Calu3 (cell line): ENCODE data around the gene CRIM1. TPM values are rescaled to one million over a fixed set of nuclear protein-coding genes. Genes with fewer than 3 reads are reported as not detected.

ENCODE experiments used
- BruUV-seq: library from RNA; stranded (reverse); fragments of 400-500 nt; replicated peaks from 2 replicates; lab custom pipeline; 2021; lab: Mats Ljungman, UMichigan
- CTCF ChIA-PET: fragments of 300-600 bp; sonication (Branson Sonifier 250); formaldehyde crosslinking; loops from one replicate; lab custom pipeline; 2022; ENCODE audit warnings: antibody characterized with exemption; lab: Charles Lee
- DNase-seq: peaks from one replicate; pipeline ENCODE4 v3.0.0; 2022
- H3K27ac Mint-ChIP-seq: one replicate; pipeline ENCODE4 v1.8.0; 2022; ENCODE audit warnings: mixed read lengths; ENCODE audit not compliant: unreplicated experiment
- H3K27me3 Mint-ChIP-seq: one replicate; pipeline ENCODE4 v1.8.0; 2022; ENCODE audit warnings: mixed read lengths; ENCODE audit not compliant: unreplicated experiment
- H3K36me3 Mint-ChIP-seq: one replicate; pipeline ENCODE4 v1.8.0; 2022; ENCODE audit warnings: mild to moderate bottlenecking, moderate library complexity, mixed read lengths; ENCODE audit not compliant: insufficient read depth, unreplicated experiment
- H3K4me1 Mint-ChIP-seq: one replicate; pipeline ENCODE4 v1.8.0; 2022; ENCODE audit warnings: mild to moderate bottlenecking, low read depth, mixed read lengths; ENCODE audit not compliant: unreplicated experiment
- H3K4me3 Mint-ChIP-seq: one replicate; pipeline ENCODE4 v1.8.0; 2022; ENCODE audit warnings: mild to moderate bottlenecking, low read depth, moderate library complexity, mixed read lengths; ENCODE audit not compliant: unreplicated experiment
- H3K9me3 Mint-ChIP-seq: one replicate; pipeline ENCODE4 v1.8.0; 2022; ENCODE audit warnings: low read depth, mixed read lengths; ENCODE audit not compliant: unreplicated experiment
- intact Hi-C: fragments of 100-400 bp; cut with micrococcal nuclease; formaldehyde crosslinking; loops from one replicate; pipeline ENCODE4 v1.10.0; 2022; ENCODE audit not compliant: unreplicated experiment
- total RNA-seq: library from RNA; stranded (reverse); gene quantifications from 2 replicates; pipeline ENCODE4 v1.2.3, GENCODE V29; 2022
- TF ChIP-seq, protein P1 (sequence below): fragments of 200-600 bp; IDR thresholded peaks from one replicate; pipeline ENCODE4 v1.8.0; 2022; ENCODE audit warnings: antibody characterized with exemption; ENCODE audit not compliant: unreplicated experiment

Gene CRIM1
- total RNA-seq, 1 experiment from 2014 or later = 57.6 TPM

DNA sequence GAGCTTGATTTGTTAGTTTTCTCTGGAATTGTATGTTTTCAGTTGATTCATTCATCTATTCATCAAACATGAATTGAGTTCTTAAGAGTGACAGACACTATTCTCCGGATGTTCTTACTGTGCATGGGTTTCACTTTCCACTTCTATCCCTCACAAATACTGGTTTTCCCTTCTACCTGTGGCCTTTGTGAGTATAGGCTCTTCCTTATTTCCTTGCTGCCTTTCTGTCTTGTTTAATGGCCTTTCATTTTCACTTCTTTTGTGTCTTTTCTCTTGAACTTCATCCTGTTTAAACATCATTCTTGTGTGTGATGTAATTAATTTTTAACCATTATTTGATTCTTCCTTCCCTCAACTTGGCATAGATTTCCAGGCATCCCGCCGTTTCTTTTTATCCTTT lies 90.7 kb downstream of the CRIM1 start:
- peaks cover 35% of the 10 kb centered on the region for H3K4me1 Mint-ChIP-seq
- H3K36me3 Mint-ChIP-seq = peaks cover 10% of the 10 kb centered on the region
- H3K27ac Mint-ChIP-seq = no peak overlapping the region
- TF ChIP-seq, protein P1, sequence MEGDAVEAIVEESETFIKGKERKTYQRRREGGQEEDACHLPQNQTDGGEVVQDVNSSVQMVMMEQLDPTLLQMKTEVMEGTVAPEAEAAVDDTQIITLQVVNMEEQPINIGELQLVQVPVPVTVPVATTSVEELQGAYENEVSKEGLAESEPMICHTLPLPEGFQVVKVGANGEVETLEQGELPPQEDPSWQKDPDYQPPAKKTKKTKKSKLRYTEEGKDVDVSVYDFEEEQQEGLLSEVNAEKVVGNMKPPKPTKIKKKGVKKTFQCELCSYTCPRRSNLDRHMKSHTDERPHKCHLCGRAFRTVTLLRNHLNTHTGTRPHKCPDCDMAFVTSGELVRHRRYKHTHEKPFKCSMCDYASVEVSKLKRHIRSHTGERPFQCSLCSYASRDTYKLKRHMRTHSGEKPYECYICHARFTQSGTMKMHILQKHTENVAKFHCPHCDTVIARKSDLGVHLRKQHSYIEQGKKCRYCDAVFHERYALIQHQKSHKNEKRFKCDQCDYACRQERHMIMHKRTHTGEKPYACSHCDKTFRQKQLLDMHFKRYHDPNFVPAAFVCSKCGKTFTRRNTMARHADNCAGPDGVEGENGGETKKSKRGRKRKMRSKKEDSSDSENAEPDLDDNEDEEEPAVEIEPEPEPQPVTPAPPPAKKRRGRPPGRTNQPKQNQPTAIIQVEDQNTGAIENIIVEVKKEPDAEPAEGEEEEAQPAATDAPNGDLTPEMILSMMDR = no peak
- H3K27me3 Mint-ChIP-seq = no peaks in the 10 kb centered on the region
- no peak for DNase-seq
- intact Hi-C loops = no loop called here
- CTCF ChIA-PET = interaction anchor here (0.6 kb wide), 1 partner anchor 82 kb away, joined by 3 read pairs; no protein-coding TSS in a partner anchor
- BruUV-seq = no TSS peak
- no peaks in the 10 kb centered on the region for H3K9me3 Mint-ChIP-seq
- no peak overlapping the region for H3K4me3 Mint-ChIP-seq

DNA sequence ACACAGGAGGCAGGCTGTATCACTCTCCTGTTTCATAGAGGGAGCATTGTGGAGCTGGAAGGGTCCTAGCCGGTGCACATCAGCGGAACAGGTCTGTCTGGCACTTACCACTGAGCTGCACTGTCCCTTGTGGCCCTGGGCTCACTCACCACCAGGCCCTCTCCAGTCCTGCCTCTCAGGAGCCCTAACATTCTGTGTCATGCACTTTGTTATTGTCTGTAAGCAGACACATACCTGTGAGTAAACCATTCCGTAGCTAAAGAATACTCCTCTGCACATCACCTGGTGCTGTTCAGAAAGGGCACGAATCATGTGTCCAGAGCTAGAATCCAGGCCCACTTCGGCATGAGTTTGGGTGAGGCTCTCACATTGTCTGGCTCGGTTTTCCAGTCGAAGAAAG lies 93.6 kb downstream of the CRIM1 start:
- Mint-ChIP-seq H3K27ac (no peak overlapping the region), H3K27me3 (no peaks in the 10 kb centered on the region), H3K4me1 (peaks cover 35% of the 10 kb centered on the region), H3K4me3 (no peak overlapping the region), H3K36me3 (no peaks in the 10 kb centered on the region), H3K9me3 (no peaks in the 10 kb centered on the region)
- BruUV-seq = no TSS peak
- intact Hi-C loops = no loop called here
- CTCF ChIA-PET = interaction anchor here (0.5 to 1.0 kb wide), 2 partner anchors 37 to 167 kb away, joined by 3 to 5 read pairs; no protein-coding TSS in a partner anchor
- TF ChIP-seq, protein P1 = no peak
- no peak for DNase-seq

DNA sequence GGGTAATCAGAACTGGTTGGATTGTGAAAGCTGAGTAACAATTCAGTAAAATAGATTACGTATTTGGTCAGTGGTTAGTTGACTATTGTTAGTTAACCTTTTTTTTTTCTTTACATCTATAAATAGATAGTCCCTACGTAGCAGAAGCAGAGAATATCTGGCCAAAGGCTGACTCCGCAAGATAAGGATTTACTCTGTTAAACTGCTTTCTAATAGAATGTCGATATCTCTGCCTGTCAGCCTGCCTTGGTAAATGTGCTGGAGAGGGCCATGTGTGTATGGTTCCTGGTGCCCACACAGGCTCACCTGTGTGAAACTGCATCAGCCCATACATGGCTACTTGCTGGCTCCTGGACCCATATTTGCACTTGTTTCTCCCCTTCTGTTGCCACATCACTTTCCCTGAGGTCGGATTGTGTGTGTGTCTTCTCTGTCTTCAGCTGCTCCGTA lies 94.4 kb downstream of the CRIM1 start:
- TF ChIP-seq, protein P1 = no peak
- peaks cover 34% of the 10 kb centered on the region for H3K4me1 Mint-ChIP-seq
- no TSS peak for BruUV-seq
- H3K36me3 Mint-ChIP-seq = no peaks in the 10 kb centered on the region
- intact Hi-C loops = loop anchor here (5.0 kb wide), 1 partner anchor 37 kb away; no protein-coding TSS in a partner anchor
- CTCF ChIA-PET = interaction anchor here (1.0 kb wide), 1 partner anchor 38 kb away, joined by 3 read pairs; no protein-coding TSS in a partner anchor
- no peak for DNase-seq
- H3K27ac Mint-ChIP-seq = no peak overlapping the region
- no peaks in the 10 kb centered on the region for H3K9me3 Mint-ChIP-seq
- no peak overlapping the region for H3K4me3 Mint-ChIP-seq
- no peaks in the 10 kb centered on the region for H3K27me3 Mint-ChIP-seq

DNA sequence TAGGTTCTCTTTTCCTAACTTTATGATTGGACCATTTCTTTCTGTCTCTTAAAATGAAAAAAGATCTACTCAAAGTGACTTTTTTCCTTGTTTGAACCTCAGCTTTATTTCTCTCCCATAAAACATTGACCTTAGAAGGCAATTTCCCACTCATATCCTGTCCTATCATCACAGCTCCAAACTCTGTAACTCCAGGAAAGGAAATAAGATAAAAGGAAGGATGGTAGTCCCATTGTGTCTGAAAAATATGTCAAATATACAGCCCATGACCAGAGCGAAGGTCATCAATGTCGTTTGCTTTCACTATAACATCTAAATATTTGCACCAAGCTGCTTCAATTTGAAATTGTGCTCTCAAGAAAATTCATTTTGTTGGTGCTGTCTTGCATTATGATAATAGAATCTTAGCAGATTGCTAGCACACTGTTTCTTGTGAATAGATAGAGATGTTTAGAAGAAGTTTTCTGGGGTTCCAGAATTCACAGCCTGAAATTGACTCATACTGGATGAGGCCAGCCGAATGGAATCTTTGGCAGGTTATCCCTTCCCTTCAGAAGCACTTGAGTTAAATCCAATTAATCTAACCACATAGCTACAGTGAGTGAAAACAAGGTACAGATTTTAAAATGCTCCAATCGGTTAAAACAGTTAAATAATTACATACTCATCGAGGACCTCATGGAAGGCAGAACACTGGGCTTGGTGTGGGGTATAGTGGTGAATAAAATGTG lies 95.1 kb downstream of the CRIM1 start:
- CTCF ChIA-PET = interaction anchor here (1.0 to 1.3 kb wide), 2 partner anchors 10 to 39 kb away, joined by 3 read pairs; no protein-coding TSS in a partner anchor
- H3K9me3 Mint-ChIP-seq = no peaks in the 10 kb centered on the region
- no TSS peak for BruUV-seq
- no peak for DNase-seq
- H3K4me1 Mint-ChIP-seq = peaks cover 27% of the 10 kb centered on the region
- H3K27me3 Mint-ChIP-seq = no peaks in the 10 kb centered on the region
- H3K4me3 Mint-ChIP-seq = no peak overlapping the region
- TF ChIP-seq, protein P1 = no peak
- intact Hi-C loops = loop anchor here (5.0 kb wide), 1 partner anchor 37 kb away; no protein-coding TSS in a partner anchor
- H3K27ac Mint-ChIP-seq = no peak overlapping the region
- no peaks in the 10 kb centered on the region for H3K36me3 Mint-ChIP-seq
